NCI-H146 treated with DMSO at 0.1 percent for 48 hours (cell line): ENCODE measurements around the gene PSMD11.
A peak's percentile ranks its signal among the peaks of the same experiment; 100 is the strongest.
"Not testable (repeated sequence)": the region's sequence is repeated elsewhere in the genome, so short reads cannot be mapped to it uniquely, and the experiment has no call there.

Source experiments
- DNase-seq: peaks from one replicate; lab custom pipeline; 2025; ENCODE audit not compliant: unreplicated experiment; lab: John Stamatoyannopoulos, UW

The PSMD11 gene

GRCh38 chr17:32510466-32510865 is 66.2 kb downstream of the PSMD11 start:
- no peak for DNase-seq

GRCh38 chr17:32512328-32512727 is 68.0 kb downstream of the PSMD11 start:
- DNase-seq: no peak

GRCh38 chr17:32513579-32513978 is 69.3 kb downstream of the PSMD11 start:
- no peak for DNase-seq

DNA sequence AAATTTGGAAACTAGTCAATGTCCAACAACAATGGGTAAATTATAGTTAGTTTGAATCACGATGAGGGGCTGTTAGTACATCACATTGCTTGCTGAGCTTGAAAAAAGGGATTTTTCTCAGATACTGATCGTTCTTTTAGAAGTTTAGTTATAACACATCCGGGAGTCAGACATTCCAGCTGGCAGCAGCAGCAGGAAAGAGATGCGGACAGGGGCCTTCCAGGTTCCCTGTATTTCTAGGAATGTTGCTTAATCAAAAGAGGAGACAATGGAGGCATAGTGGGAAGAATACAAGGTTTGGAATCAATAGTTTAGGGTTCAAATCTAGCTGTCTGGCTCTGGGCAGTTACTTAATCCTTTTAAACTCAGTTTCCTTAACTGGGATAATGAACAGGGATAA is 70.3 kb downstream of the PSMD11 start:
- no peak for DNase-seq

DNA sequence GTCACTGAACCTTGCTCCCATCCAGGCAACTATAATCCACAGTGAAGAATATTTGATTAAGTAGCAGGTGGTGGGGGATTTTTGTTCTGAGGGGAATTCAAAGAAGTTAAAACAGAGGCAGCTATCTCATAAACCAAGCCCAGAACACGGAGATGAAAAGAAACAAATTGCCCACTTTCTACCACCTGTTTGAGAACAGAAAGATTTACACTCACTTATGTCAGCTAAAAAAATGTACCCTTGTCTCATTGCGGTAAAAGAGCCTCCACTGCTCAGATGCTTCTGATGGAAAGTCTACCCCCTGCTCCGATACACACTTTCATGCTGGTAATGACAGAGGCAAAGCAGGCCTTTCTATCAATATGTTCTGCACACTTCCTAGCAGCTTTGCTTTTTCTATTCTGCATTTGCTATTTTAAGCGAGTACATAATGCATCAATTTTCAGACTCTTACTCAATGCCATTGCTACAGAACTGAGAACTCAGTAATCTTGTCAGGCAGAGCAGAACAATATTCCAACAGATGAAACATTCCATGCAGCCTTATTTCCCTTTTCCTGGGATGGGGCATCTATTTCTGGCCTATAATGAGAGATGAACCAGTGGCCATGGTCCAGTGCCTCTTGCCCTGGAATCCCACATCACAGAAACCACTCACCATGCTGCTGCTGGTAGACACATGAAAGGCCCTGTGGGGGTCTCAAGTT is 71.5 kb downstream of the PSMD11 start:
- DNase-seq: no peak

DNA sequence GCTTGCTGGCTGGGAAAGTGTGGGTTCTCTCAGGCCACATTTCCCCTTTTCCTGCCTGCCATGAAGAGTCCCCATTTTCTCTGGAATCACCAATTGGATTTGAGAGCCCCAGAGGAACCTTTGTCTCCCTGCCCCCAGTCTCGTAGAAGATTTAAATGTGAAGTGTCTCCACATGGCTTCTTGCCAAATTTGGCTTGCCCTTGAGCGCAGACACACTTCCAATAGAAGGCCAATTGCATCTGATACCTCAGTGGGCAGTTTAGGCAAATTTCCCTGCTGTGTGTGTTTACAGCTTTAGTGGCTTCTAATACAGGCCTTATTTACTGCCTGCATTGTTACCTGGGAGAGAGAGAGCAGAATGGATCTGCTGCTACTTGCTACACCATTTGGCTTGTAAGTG is 72.1 kb downstream of the PSMD11 start:
- DNase-seq: no peak

DNA sequence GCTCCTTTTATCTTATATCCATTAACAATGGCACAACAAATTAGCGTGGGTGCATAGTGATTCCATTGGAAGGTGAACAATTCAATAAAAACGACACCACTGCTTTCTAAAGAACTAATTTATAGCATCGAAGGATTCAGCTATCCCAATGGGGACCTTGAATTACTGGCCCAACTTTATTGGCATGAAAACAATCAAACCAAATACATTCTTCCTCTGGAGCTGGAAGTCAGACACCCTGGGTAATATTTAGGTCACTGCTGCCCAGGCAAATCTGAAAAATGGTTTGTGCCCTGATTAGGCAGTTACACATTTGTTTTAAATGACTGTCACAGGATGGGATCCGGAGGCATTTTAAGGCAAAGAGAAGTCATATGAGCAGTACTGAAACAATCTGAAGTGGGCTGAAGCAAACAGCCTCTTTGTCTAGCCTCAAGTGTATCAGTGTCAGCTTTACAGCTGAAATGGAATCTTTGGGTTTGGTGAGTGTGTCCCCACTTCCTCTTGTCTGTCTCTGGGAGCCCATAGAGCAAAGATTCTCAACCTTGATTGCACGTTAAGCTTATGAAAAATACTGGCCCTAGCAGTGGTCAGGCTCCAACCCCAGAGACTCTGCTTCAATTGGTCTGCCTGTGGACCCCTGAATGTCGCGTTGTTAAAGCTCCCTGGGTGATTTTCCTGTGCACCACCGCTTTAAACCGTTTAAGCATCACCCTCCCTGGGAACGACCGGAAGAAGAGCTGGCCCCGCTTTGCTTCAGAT is 72.8 kb downstream of the PSMD11 start:
- DNase-seq: no peak

- DNase-seq: no peak
Measured at GRCh38 chr17:32517982-32518381, 73.7 kb downstream of the PSMD11 start.

DNA sequence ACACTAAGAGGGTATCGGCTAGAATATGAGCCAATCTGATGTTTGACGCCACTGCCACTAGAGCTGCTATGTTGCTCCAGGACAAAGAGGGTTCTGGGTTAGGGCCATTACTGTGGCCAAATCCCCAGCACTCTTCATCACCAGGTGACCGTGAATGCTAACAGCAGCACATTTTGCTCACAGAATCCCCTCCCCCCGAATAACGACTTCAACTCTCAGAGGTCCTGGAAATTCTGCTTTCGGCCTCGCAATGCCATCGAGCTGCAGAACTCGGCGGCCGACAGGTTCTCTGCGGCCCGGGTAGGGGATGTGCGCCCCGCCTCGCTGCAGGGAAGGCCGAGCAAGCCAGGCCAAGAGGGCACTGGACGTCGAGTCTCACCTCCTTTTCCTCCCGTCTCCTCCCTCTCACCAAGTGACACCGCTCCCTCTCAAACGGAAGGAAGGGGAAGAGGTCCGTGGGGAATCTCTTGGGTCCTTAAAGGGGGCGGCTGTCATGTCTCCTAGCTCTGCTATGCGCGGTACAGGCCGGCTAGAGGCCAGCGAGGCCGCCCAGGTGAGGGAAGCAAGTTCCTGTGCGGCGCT is 74.4 kb downstream of the PSMD11 start:
- peak; percentile 49 for DNase-seq

- DNase-seq: peak; percentile 78
Measured at GRCh38 chr17:32519228-32520103, 75.2 kb downstream of the PSMD11 start.

DNA sequence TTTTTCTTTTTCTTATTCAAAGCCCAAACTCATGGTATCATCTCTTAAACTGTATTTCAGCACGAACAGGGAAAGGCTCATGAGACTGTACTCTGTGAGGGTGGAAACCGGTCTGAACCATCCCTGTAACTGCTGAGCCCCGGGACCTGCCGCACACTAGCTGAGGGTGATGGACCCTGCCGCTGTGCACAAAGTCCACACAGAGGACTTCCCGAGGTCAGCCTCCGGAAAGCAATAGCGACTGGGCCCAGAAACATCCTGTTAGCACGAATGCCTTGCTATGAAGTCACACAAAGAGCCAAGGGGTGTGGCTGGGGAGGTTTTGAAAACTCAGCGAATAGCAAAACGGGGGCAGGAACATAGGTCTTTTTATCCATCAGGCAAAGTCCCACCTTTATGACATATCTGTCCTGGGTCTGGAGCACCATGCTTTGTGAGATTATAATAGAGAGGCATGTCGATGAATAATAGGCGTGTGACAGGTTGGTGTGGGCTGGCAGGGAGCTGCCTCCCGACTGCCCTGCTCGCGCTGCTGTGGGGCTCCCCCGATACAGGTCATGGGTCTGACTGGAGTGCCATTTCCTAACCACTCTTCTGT is 75.9 kb downstream of the PSMD11 start:
- DNase-seq: peak; percentile 76

- no peak for DNase-seq
Measured at GRCh38 chr17:32520737-32521404, 76.6 kb downstream of the PSMD11 start.

- no peak for DNase-seq
Measured at GRCh38 chr17:32523017-32523680, 78.8 kb downstream of the PSMD11 start.

GRCh38 chr17:32523827-32524552 is 79.7 kb downstream of the PSMD11 start:
- no peak for DNase-seq

GRCh38 chr17:32524553-32524880 is 80.2 kb downstream of the PSMD11 start:
- DNase-seq: not testable (repeated sequence)

DNA sequence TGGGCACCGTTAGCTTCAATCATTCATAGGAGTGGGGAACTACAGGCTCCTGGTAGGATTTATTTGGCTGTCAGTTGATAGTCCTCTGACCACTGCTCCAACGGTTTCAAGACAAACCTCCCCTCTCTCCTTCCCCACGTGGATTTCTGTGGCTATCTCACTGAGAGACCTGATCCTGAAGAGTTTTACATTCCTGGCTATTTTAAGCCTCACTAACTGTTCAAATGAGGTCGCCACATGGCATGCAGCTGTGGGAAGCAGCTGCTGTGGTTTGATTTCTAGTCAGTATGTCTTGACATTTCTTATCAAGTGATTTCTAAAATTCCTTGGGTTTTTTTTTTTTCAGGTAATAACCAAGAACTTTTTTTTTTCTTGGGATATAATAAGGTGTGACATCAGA is 80.8 kb downstream of the PSMD11 start:
- no peak for DNase-seq

DNA sequence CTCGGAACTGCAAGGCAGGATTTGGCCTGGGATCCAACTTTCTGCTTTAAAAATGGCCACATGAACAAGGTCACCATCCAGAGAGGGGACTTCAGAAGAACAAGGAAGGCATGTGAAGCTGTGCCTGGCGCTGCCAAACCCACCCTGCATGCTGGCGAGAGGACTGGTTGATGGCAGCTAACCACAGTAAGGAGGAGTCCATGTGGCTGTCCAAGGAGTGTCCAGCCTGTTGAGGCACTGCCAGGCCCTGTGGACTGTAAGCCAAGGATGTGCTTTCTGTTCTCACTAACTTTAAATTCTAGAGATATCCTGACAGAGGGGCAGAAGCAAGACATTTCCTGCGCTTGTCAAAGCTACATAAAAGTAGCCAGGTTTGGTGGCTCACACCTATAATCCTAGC is 82.8 kb downstream of the PSMD11 start:
- DNase-seq: no peak

DNA sequence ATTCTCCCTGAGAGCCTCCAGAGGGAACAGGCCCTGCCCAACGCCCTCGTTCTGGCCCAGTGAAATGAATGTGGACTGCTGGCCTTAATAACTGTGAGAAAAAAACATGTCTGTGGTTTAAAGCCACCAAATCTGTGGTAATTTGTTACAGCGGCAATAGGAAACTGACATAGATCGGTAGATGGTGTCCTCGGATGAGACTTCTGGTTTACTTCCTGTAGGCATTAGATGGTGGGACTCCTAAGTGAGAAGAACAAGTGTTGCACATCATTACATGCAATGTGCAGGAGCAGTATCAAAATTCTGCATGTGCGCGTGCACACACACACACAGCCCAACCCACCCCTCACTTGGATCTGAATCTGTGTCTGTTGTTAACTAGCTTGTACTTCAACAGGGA is 84.5 kb downstream of the PSMD11 start:
- DNase-seq: no peak

GRCh38 chr17:32529604-32530003 is 85.3 kb downstream of the PSMD11 start:
- no peak for DNase-seq
